ENCODE data around the gene TAX1BP1.

TAX1BP1 gene

DNA sequence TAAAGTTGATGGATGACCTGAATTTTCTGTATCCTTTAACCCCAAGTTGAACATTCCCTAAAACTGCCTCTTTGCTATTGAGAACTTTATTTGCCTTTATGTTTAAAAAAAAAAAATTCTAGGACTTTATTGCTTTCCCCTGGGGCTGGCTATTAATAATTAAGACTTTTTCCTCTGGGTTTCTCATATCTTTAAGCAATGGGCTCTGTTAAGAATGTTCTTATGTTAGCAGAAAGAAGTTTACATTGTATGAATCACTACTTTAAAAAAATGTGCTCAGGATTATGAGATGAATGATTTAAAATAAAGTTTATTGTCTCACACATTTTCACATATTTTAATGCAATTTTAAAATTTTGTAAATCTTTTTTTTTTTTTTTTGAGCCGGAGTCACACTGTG, 19.5 kb downstream of the TAX1BP1 start:
- H3K4me1 ChIP-seq (ENCODE audit: control insufficient read depth, low read depth, low read length): no peaks in the 10 kb centered on the region
- H3K36me3 ChIP-seq (ENCODE audit: control insufficient read depth, low read depth, low read length): peaks cover 20% of the 10 kb centered on the region
- no peaks in the 10 kb centered on the region for H3K27me3 ChIP-seq (ENCODE audit: control insufficient read depth, insufficient read depth, low read length)
- H3K27ac ChIP-seq (ENCODE audit: low read length): no peak overlapping the region
- H3K9me3 ChIP-seq (ENCODE audit: control insufficient read depth, low read depth, low read length): no peaks in the 10 kb centered on the region
- no peak overlapping the region for H3K4me3 ChIP-seq (ENCODE audit: low read length)
- no peak overlapping the region for H3K9ac ChIP-seq (ENCODE audit: low read length)

DNA sequence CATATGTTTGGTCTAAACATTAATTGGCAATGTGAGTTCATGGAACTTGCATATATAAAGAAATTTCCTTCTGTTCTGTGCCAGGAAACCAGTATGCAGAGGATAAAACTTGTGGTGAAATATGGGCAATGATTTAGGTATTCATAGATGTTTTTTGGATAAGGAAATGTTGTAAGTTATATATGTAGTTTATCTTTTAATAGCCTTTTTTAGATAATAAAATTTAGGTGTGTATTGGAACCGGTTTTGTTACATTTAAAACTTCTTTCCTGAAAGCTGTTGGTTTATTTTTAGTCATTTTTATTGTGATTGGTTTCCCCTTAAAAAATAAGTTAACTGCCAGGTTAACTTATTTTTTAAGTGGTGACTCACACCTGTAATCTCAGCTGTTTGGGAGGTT, 22.1 kb downstream of the TAX1BP1 start:
- Histone ChIP-seq H3K27me3 (ENCODE audit: control insufficient read depth, insufficient read depth, low read length) (no peaks in the 10 kb centered on the region), H3K36me3 (ENCODE audit: control insufficient read depth, low read depth, low read length) (peaks cover 12% of the 10 kb centered on the region), H3K9ac (ENCODE audit: low read length) (no peak overlapping the region), H3K27ac (ENCODE audit: low read length) (no peak overlapping the region), H3K4me3 (ENCODE audit: low read length) (no peak overlapping the region), H3K4me1 (ENCODE audit: control insufficient read depth, low read depth, low read length) (no peaks in the 10 kb centered on the region), H3K9me3 (ENCODE audit: control insufficient read depth, low read depth, low read length) (no peaks in the 10 kb centered on the region)

DNA sequence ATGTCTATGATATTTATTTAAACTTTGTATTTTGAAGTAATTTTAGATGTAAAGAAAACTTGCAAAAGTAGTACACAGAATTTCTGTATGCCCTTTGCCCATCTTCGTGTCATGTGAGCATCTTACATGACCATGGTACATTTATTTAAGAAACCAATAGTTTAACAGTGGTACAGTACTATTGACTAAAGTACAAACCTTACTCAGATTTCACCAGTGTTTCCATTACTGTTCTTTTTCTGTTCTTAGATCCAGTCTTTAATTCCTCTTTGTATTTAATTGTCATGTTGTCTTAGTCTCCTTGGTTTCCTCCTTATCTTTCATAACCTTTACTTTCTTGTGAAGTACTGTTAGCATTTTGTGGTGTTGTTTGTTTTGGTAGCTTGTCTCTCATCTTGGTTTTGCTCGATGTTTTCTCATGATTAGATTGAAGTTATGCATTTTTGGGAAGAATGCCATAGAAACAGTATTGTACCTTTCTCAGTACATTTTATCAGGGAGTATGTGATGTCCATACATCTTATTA, 24.1 kb downstream of the TAX1BP1 start:
- Histone ChIP-seq H3K27ac (ENCODE audit: low read length) (no peak overlapping the region), H3K9me3 (ENCODE audit: control insufficient read depth, low read depth, low read length) (no peaks in the 10 kb centered on the region), H3K4me1 (ENCODE audit: control insufficient read depth, low read depth, low read length) (no peaks in the 10 kb centered on the region), H3K9ac (ENCODE audit: low read length) (no peak overlapping the region), H3K4me3 (ENCODE audit: low read length) (no peak overlapping the region), H3K27me3 (ENCODE audit: control insufficient read depth, insufficient read depth, low read length) (no peaks in the 10 kb centered on the region), H3K36me3 (ENCODE audit: control insufficient read depth, low read depth, low read length) (peaks cover 3% of the 10 kb centered on the region)

DNA sequence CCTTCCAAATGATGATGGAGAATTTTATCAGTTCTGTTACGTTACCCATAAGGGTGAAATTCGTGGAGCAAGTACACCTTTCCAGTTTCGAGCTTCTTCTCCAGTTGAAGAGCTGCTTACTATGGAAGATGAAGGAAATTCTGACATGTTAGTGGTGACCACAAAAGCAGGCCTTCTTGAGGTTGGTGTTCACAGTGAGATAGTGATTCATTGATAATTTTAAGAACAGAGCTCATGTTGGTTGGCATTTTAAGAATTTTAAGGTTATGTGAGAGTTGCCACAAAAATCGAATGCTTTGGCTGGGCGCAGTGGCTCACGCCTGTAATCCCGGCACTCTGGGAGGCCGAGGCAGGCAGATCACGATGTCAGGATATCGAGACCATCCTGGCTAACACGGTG, 25.9 kb downstream of the TAX1BP1 start:
- H3K27ac ChIP-seq (ENCODE audit: low read length): no peak overlapping the region
- H3K27me3 ChIP-seq (ENCODE audit: control insufficient read depth, insufficient read depth, low read length): no peaks in the 10 kb centered on the region
- H3K9me3 ChIP-seq (ENCODE audit: control insufficient read depth, low read depth, low read length): no peaks in the 10 kb centered on the region
- peaks cover 4% of the 10 kb centered on the region for H3K36me3 ChIP-seq (ENCODE audit: control insufficient read depth, low read depth, low read length)
- H3K9ac ChIP-seq (ENCODE audit: low read length): no peak overlapping the region
- no peaks in the 10 kb centered on the region for H3K4me1 ChIP-seq (ENCODE audit: control insufficient read depth, low read depth, low read length)
- no peak overlapping the region for H3K4me3 ChIP-seq (ENCODE audit: low read length)

DNA sequence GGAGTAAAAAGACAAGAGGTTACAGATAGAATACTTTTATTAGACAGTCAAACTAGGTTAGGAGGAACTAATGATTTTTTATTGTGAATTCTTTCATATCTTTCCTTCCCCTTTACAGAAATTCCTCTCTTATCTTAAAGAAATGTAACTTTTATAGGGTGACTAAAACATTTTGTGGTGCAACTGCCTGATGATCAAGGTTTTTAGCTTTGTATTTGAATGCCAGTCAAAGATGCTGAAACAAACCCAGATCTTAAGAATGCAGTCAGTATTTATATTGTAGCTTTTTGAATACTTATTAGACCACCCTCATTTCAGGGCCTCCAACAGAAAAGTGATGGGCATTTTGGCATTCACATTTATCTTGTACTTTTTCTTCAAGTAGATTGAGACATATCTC, 27.4 kb downstream of the TAX1BP1 start:
- Histone ChIP-seq H3K9me3 (ENCODE audit: control insufficient read depth, low read depth, low read length) (no peaks in the 10 kb centered on the region), H3K27ac (ENCODE audit: low read length) (no peak overlapping the region), H3K9ac (ENCODE audit: low read length) (no peak overlapping the region), H3K4me3 (ENCODE audit: low read length) (no peak overlapping the region), H3K27me3 (ENCODE audit: control insufficient read depth, insufficient read depth, low read length) (no peaks in the 10 kb centered on the region), H3K36me3 (ENCODE audit: control insufficient read depth, low read depth, low read length) (peaks cover 4% of the 10 kb centered on the region), H3K4me1 (ENCODE audit: control insufficient read depth, low read depth, low read length) (no peaks in the 10 kb centered on the region)

DNA sequence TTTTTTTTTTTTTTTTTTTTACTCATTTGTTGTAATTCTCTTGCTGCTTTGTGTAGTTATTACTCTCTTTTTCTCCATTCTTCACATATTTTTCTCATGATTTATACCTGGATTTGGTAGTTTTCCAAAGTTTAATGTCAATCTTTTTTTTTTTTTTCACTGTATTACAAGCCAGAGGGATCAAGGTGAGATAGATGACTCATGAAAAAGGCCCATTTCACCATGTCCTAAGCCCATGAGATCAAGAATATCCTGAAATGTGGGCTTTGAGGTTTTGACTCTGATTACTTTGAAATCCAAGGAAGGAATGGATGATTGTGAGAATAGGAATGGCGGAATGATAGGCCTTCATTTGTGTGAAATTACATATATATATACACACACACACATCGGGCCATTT, 31.1 kb downstream of the TAX1BP1 start:
- no peaks in the 10 kb centered on the region for H3K27me3 ChIP-seq (ENCODE audit: control insufficient read depth, insufficient read depth, low read length)
- H3K27ac ChIP-seq (ENCODE audit: low read length): no peak overlapping the region
- H3K9ac ChIP-seq (ENCODE audit: low read length): no peak overlapping the region

DNA sequence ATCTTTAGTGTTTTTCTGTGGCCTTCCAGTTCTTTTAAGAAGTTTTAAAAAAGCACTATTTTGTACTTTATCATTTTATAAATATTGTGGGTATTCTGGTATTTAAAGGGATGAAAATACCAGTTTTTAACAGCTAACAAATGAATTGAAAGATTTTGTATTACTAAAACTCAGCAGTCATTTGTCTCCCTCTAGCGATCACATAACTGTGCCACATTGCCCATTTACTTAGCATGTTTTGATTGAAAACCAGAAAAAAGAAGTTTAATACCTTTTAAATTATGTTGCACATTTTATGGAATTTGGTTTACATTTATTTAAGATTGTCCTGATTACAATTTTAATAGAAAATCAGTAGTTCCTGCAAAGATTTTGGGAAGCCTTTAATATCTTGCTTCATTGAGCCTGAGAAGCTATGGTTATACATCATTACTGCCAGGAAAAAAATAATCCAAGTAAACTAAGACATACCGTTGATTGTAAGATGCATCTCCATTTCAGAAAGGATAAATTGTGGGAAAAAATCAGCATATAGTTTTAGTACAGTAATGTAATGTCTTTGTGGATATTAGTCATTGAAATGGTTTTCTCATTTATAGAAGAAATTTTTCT, 34.9 kb downstream of the TAX1BP1 start:
- Histone ChIP-seq H3K36me3 (ENCODE audit: control insufficient read depth, low read depth, low read length) (peaks cover under 1% of the 10 kb centered on the region), H3K9ac (ENCODE audit: low read length) (no peak overlapping the region), H3K27me3 (ENCODE audit: control insufficient read depth, insufficient read depth, low read length) (no peaks in the 10 kb centered on the region), H3K4me1 (ENCODE audit: control insufficient read depth, low read depth, low read length) (no peaks in the 10 kb centered on the region), H3K4me3 (ENCODE audit: low read length) (no peak overlapping the region), H3K9me3 (ENCODE audit: control insufficient read depth, low read depth, low read length) (no peaks in the 10 kb centered on the region), H3K27ac (ENCODE audit: low read length) (no peak overlapping the region)

More for the DNA sequence above, 31.1 kb downstream of the TAX1BP1 start:
- H3K4me3 ChIP-seq (ENCODE audit: low read length): no peak overlapping the region
- H3K4me1 ChIP-seq (ENCODE audit: control insufficient read depth, low read depth, low read length): no peaks in the 10 kb centered on the region
- H3K36me3 ChIP-seq (ENCODE audit: control insufficient read depth, low read depth, low read length): peaks cover 4% of the 10 kb centered on the region
- no peaks in the 10 kb centered on the region for H3K9me3 ChIP-seq (ENCODE audit: control insufficient read depth, low read depth, low read length)

DNA sequence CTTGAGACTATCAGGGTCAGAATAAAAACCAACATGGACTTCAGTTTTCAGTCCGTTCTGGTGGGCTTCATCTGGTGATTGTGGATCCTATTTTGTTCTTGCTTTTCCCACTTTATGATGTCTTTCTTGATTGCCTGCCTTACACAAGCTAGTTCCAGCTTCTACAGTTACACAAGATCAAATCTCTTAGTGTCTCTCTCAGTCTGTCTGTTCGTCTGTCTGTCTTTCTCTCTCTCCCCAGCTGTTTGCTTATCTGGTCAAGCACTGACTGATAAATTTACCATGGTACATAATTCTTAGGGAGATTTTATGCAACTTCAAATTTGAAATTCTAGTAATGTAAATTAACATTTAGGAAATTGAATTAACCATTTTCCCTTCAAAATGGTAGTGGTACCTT, 35.8 kb downstream of the TAX1BP1 start:
- no peaks in the 10 kb centered on the region for H3K36me3 ChIP-seq (ENCODE audit: control insufficient read depth, low read depth, low read length)
- H3K27ac ChIP-seq (ENCODE audit: low read length): no peak overlapping the region
- H3K4me3 ChIP-seq (ENCODE audit: low read length): no peak overlapping the region
- no peaks in the 10 kb centered on the region for H3K9me3 ChIP-seq (ENCODE audit: control insufficient read depth, low read depth, low read length)
- H3K9ac ChIP-seq (ENCODE audit: low read length): no peak overlapping the region
- H3K4me1 ChIP-seq (ENCODE audit: control insufficient read depth, low read depth, low read length): no peaks in the 10 kb centered on the region
- H3K27me3 ChIP-seq (ENCODE audit: control insufficient read depth, insufficient read depth, low read length): no peaks in the 10 kb centered on the region

DNA sequence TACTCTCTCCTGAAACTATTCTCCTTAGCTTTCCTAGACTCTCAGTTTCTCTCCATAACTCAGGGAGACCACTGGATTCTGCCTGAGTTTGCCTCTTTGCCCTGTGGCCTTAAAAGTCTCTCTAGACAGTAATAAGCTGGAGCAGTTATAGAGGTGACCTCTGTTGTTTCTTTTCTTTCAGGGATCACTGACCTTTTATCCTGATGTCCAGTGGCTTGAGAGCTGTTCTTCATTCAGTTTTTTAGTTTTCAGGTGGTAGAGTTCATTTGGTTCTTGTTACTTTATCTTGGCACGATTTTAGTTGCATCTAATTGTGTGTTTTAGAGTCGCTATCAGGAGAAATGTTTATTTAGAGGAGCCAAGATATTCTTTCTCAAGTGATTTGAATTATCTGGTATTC, 37.7 kb downstream of the TAX1BP1 start:
- Histone ChIP-seq H3K4me3 (ENCODE audit: low read length) (no peak overlapping the region), H3K36me3 (ENCODE audit: control insufficient read depth, low read depth, low read length) (no peaks in the 10 kb centered on the region), H3K9me3 (ENCODE audit: control insufficient read depth, low read depth, low read length) (no peaks in the 10 kb centered on the region), H3K27me3 (ENCODE audit: control insufficient read depth, insufficient read depth, low read length) (no peaks in the 10 kb centered on the region), H3K9ac (ENCODE audit: low read length) (no peak overlapping the region), H3K4me1 (ENCODE audit: control insufficient read depth, low read depth, low read length) (no peaks in the 10 kb centered on the region), H3K27ac (ENCODE audit: low read length) (no peak overlapping the region)

DNA sequence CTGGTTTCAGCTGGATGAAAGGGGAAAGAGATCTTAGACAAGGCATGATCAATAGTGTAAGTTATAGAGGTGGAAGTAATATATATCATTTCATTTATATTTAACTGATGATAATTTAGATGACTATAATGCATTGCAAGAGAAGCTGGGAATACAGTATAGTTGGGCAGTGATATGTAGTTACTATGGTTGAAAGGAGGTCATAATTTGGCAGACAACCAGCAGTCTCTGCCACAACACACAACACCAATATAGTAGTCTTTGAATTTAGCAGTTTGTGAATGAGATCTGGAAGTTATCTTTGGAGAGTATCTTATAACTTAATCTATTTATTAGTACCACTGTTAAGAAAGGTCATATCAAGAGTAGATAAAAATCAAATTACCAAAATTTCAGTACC, 39.9 kb downstream of the TAX1BP1 start:
- no peaks in the 10 kb centered on the region for H3K9me3 ChIP-seq (ENCODE audit: control insufficient read depth, low read depth, low read length)
- no peak overlapping the region for H3K4me3 ChIP-seq (ENCODE audit: low read length)
- H3K9ac ChIP-seq (ENCODE audit: low read length): no peak overlapping the region
- H3K27ac ChIP-seq (ENCODE audit: low read length): no peak overlapping the region
- H3K4me1 ChIP-seq (ENCODE audit: control insufficient read depth, low read depth, low read length): no peaks in the 10 kb centered on the region
- no peaks in the 10 kb centered on the region for H3K27me3 ChIP-seq (ENCODE audit: control insufficient read depth, insufficient read depth, low read length)
- H3K36me3 ChIP-seq (ENCODE audit: control insufficient read depth, low read depth, low read length): no peaks in the 10 kb centered on the region

DNA sequence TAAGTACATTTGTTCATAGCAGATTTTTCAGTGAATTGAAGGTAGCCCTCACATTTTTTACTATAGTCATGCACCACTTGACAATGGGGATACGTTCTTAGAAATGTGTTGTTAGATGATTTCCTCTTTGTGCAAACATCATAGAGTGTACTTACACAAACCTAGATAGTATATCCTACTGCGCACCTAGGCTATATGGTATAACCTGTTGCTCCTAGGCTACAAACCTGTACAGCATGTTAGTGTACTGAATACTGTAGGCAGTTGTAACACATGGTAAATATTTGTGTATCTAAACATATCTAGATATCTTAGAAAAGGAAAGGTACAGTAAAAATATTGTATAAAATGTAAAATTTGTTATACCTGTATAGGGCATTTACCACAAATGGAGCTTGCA, 41.2 kb downstream of the TAX1BP1 start:
- Histone ChIP-seq H3K27ac (ENCODE audit: low read length) (no peak overlapping the region), H3K9ac (ENCODE audit: low read length) (no peak overlapping the region), H3K4me3 (ENCODE audit: low read length) (no peak overlapping the region), H3K4me1 (ENCODE audit: control insufficient read depth, low read depth, low read length) (no peaks in the 10 kb centered on the region), H3K36me3 (ENCODE audit: control insufficient read depth, low read depth, low read length) (peaks cover 3% of the 10 kb centered on the region), H3K27me3 (ENCODE audit: control insufficient read depth, insufficient read depth, low read length) (no peaks in the 10 kb centered on the region), H3K9me3 (ENCODE audit: control insufficient read depth, low read depth, low read length) (no peaks in the 10 kb centered on the region)

DNA sequence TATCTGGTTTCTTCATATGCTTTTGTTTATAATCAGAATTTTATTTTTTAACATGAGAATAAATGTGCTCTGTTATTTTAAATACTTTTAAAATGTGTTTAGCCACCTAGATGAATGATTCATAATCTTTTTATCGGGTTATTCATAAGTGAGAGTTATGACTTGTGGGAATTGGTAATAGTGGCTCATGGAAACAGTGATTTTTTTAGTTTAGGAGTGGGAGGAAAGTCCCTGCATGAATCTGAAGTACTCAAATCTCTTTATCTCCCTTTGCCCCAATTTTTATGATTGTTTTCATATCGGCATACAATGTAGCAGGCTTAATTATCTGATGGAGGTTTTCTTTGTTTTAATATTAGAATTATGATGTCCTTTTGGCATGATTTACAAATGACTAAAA, 42.9 kb downstream of the TAX1BP1 start:
- peaks cover 8% of the 10 kb centered on the region for H3K36me3 ChIP-seq (ENCODE audit: control insufficient read depth, low read depth, low read length)
- H3K9ac ChIP-seq (ENCODE audit: low read length): no peak overlapping the region
- H3K27ac ChIP-seq (ENCODE audit: low read length): no peak overlapping the region
- no peaks in the 10 kb centered on the region for H3K9me3 ChIP-seq (ENCODE audit: control insufficient read depth, low read depth, low read length)
- no peak overlapping the region for H3K4me3 ChIP-seq (ENCODE audit: low read length)
- H3K27me3 ChIP-seq (ENCODE audit: control insufficient read depth, insufficient read depth, low read length): no peaks in the 10 kb centered on the region
- no peaks in the 10 kb centered on the region for H3K4me1 ChIP-seq (ENCODE audit: control insufficient read depth, low read depth, low read length)
